ENCODE measurements around the gene MYOT.
"Not testable (repeated sequence)": the region's sequence is repeated elsewhere in the genome, so short reads cannot be mapped to it uniquely, and the experiment has no call there.

The MYOT gene

GRCh38 chr5:137867664-137868063, at the start of gene MYOT:
Gene MYOT (plus strand): TSS chr5:137867860. CDS start chr5:137870652, 2,792 bp downstream.
- no peak for DNase-seq (ENCODE audit: low spot score)

GRCh38 chr5:137819766-137820165, 47.9 kb upstream of the MYOT start:
- no peak for DNase-seq (ENCODE audit: low spot score)

DNA sequence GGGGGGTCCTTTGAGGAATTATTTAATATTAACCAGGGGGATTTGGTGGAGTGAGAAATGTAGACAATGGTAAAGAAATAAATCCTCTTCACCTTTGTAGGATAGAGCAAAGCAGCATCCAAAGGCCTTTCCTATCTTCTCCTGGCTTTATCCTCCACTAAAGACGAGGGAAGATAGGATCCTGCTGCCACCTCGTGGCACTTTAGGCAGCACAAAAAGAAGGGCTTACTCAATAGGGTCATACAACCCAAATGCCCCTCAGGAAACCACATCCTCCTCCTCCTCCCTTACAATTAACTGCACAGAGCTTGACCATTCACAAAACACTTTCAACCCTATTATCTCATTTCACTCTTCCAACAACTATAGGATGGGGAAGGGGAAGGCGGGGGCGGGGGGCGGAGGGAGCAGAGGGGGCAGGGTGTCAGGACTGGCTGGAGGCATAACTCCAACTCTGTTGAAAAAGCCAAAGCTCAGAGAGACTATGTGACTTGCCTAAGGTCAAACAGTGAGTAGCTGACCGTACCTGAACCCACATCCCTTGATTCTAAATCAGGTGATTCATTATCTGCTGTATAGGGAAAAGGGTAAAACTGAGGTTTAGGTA, 45.4 kb upstream of the MYOT start:
- DNase-seq (ENCODE audit: low spot score) = peak; percentile 73

DNA sequence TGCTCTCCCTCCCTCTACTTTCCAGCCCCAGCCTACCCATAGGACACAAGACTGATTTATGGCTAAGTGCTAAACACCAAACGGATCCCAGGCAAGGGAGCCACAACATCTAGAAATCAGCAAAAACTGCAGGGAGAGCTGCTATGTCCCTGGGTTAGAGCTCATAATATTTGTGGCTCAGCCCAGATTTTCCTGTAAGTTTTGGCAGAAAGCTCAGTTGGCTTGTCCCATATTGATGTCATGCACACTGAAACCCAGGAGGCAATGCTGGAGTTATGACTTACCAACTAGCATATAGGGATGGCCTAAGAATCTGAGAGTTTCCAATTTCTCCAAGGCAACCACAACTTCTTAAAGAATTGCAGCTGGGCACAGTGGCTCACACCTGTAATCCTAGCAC, 44.7 kb upstream of the MYOT start:
- no peak for DNase-seq (ENCODE audit: low spot score)

DNA sequence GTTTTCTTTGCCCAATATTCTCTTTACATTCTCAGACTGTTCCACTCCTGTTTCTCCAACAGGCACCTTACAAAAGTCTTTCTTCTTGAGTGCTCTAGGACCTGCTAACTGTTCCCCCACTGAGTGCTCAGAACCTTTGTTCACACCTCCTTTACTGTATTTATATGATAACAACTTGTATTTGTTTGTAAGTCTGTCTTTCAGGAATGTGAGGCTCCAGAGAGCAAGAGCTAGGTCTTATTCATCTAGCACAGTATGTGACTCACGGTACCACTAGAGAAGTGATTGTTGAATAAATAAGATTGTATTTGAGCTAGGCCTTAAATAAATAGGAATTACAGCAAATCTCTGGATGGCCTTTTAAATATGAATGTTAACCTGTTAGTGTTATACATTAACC, 42.5 kb upstream of the MYOT start:
- DNase-seq (ENCODE audit: low spot score) = no peak

GRCh38 chr5:137826067-137826466, 41.6 kb upstream of the MYOT start:
- no peak for DNase-seq (ENCODE audit: low spot score)

GRCh38 chr5:137828180-137828579, 39.5 kb upstream of the MYOT start:
- no peak for DNase-seq (ENCODE audit: low spot score)

DNA sequence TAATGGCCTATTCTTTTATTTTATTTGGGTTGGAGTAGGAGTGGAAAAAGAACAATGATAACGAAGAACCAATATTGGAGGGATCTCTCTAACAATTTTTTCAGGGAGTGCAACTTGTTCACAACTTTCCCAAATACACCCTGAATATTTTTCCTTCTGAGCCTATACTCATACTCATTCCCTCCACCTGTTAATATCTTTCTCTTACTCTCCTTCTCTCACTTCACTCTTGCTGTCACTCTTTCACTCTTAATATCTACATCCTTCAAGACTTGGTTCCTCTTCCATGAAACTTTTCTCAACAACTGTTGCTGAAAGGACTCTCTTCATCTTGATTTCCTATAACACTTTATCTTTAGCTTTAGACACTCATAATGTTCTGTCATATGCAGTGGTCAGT, 39.0 kb upstream of the MYOT start:
- no peak for DNase-seq (ENCODE audit: low spot score)

GRCh38 chr5:137831105-137831504, 36.6 kb upstream of the MYOT start:
- DNase-seq (ENCODE audit: low spot score) = no peak

DNA sequence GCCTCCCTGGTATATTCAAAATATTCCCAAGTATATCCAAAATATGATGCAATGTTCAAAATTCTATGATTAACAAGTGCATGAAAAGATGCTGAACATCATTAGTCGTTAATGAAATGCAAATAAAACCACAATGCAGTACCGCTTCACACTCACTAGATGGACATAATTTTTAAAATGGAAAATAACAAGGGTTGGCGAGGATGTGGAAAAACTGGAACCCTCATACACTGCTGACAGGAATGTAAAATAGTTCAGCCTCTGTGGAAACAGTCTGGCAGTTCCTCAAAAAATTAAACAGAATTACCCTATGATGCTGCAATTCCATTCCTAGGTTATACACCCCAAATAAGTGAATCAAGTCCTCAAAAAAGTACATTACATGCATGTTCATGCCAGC, 36.1 kb upstream of the MYOT start:
- DNase-seq (ENCODE audit: low spot score) = no peak

- DNase-seq (ENCODE audit: low spot score) = no peak
Observed at GRCh38 chr5:137832416-137832815, 35.2 kb upstream of the MYOT start.

GRCh38 chr5:137833463-137833862, 34.2 kb upstream of the MYOT start:
- no peak for DNase-seq (ENCODE audit: low spot score)

GRCh38 chr5:137834498-137835049, 33.1 kb upstream of the MYOT start:
- no peak for DNase-seq (ENCODE audit: low spot score)

- no peak for DNase-seq (ENCODE audit: low spot score)
Observed at GRCh38 chr5:137836298-137836697, 31.4 kb upstream of the MYOT start.

DNA sequence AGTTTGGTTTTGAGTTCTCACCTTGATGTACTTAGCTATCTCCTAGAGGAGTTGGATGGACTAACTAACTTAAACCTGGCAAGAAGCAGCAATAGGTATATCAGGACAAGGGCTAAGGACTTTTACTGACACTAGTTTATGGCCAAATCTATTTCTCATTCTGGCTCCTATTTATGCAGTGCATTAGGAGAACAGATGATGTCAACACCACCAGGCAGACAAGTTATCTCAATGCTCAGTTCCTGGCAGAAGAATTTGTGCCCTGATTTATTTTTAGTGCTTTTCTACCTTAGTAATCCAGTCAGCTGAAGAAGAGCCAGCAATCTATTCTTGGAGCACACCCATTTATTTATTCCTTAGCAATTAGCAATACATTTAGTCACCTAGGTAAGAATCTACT, 30.7 kb upstream of the MYOT start:
- DNase-seq (ENCODE audit: low spot score) = no peak

- no peak for DNase-seq (ENCODE audit: low spot score)
Observed at GRCh38 chr5:137837491-137838394, 29.9 kb upstream of the MYOT start.

- no peak for DNase-seq (ENCODE audit: low spot score)
Observed at GRCh38 chr5:137838976-137839375, 28.7 kb upstream of the MYOT start.

DNA sequence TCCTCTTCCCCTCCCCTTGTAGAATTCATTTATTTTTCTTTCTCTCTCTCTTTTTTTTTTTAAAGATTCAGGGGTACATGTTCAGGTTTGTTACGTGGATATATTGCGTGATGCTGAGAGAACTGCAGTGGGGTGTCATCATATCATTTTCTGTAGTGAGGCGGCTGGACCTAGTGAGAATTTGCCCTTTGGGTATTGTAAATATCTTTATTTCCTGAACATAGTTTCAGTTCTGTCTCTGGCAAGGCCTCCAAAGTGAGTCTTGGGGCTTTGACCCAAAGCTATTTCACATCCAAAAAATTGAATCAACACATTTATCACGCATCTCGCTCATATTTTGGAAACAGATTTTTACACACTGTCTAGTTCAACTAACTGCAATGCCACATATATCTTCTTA, 25.4 kb upstream of the MYOT start:
- no peak for DNase-seq (ENCODE audit: low spot score)

- no peak for DNase-seq (ENCODE audit: low spot score)
Observed at GRCh38 chr5:137843676-137844299, 23.9 kb upstream of the MYOT start.

GRCh38 chr5:137845472-137845871, 22.2 kb upstream of the MYOT start:
- DNase-seq (ENCODE audit: low spot score) = no peak

GRCh38 chr5:137847687-137848086, 20.0 kb upstream of the MYOT start:
- DNase-seq (ENCODE audit: low spot score) = no peak

DNA sequence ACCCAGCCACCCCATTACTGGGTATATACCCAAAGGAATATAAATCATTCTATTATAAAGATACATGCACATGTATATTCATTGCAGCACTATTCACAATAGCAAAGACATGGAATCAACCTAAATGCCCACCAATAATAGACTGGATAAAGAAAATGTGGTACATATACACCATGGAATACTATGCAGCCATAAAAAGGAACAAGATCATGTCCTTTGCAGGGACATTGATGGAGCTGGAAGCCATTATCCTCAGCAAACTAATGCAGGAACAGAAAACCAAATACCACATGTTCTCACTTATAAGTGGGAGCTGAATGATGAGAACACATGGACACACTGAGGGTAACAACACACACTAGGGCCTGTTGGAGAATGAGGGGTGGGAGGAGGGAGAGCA, 14.5 kb upstream of the MYOT start:
- DNase-seq (ENCODE audit: low spot score) = not testable (repeated sequence)

GRCh38 chr5:137856201-137856600, 11.5 kb upstream of the MYOT start:
- DNase-seq (ENCODE audit: low spot score) = no peak
